ENCODE results near the gene CYP3A4. TPM values are rescaled to one million over a fixed set of nuclear protein-coding genes. Genes with fewer than 3 reads are reported as not detected.
"Not testable (repeated sequence)": the region's sequence is repeated elsewhere in the genome, so short reads cannot be mapped to it uniquely, and the experiment has no call there.

CYP3A4 gene
- total RNA-seq, 5 donors from 2014 or later (not counting 1 experiment from before 2014, with no cell fraction given) = 0.16 to 0.66 (median 0.53) TPM; not detected in 2

- H3K4me3 Mint-ChIP-seq = no peak overlapping the region
- WGBS (ENCODE audit: insufficient coverage) = 88% methylated on average over 1 of the region's 3 CpGs
- Histone ChIP-seq H3K36me3 (ENCODE audit: control insufficient read depth in 2 of 2, extremely low read depth in 1 of 2, insufficient read depth in 1 of 2, low read length in 1 of 2) (no peaks in the 10 kb centered on the region), H3K9me3 (no peaks in the 10 kb centered on the region), H3K27me3 (replicated peaks in 1 of 2; ENCODE audit: control insufficient read depth in 2 of 2, extremely low read depth in 1 of 2, insufficient read depth in 2 of 2, low read length in 1 of 2) (peaks cover 0 to 3% of the 10 kb centered on the region in 2 experiments), H3K4me1 (ENCODE audit: control insufficient read depth in 1 of 2, extremely low read depth in 1 of 2, insufficient read depth in 2 of 2, low read length in 2 of 2) (no peaks in the 10 kb centered on the region), H3K27ac (ENCODE audit: low read length) (no peak overlapping the region), H3K4me3 (ENCODE audit: control insufficient read depth in 1 of 2, extremely low read depth in 1 of 2, low read length in 1 of 2) (no peak overlapping the region)
- peaks cover 0 to 4% (median 0%) of the 10 kb centered on the region in 3 donors for H3K4me1 Mint-ChIP-seq
- H3K9me3 Mint-ChIP-seq = no peaks in the 10 kb centered on the region
- ChIA-PET CTCF (no interaction called here), POLR2A (no interaction called here)
- H3K36me3 Mint-ChIP-seq = no peaks in the 10 kb centered on the region
- DNase-seq = no peak
- H3K27ac Mint-ChIP-seq = no peak overlapping the region
- peaks cover 20 to 22% of the 10 kb centered on the region in 2 donors for H3K27me3 Mint-ChIP-seq
- no peak for ATAC-seq (replicated peaks in 1 of 4)
Observed at GRCh38 chr7:99766484-99767099, 17.4 kb downstream of the CYP3A4 start.

GRCh38 chr7:99764478-99764877 is 19.5 kb downstream of the CYP3A4 start:
- Mint-ChIP-seq H3K4me1 (peaks cover 0 to 4% (median 0%) of the 10 kb centered on the region in 3 donors), H3K4me3 (no peak overlapping the region), H3K9me3 (no peaks in the 10 kb centered on the region), H3K27ac (no peak overlapping the region), H3K27me3 (peaks cover 4 to 6% of the 10 kb centered on the region in 2 donors), H3K36me3 (no peaks in the 10 kb centered on the region)
- ChIA-PET POLR2A (no interaction called here), CTCF (no interaction called here)
- ATAC-seq (replicated peaks in 1 of 4) = no peak
- no peak overlapping the region for H3K27ac ChIP-seq (ENCODE audit: low read length)
- no peaks in the 10 kb centered on the region for H3K27me3 ChIP-seq (replicated peaks in 1 of 2; ENCODE audit: control insufficient read depth in 2 of 2, extremely low read depth in 1 of 2, insufficient read depth in 2 of 2, low read length in 1 of 2)
- no peaks in the 10 kb centered on the region for H3K9me3 ChIP-seq
- DNase-seq = no peak
- H3K4me3 ChIP-seq (ENCODE audit: control insufficient read depth in 1 of 2, extremely low read depth in 1 of 2, low read length in 1 of 2) = no peak overlapping the region
- 63% methylated on average over 1 of the region's 3 CpGs for WGBS (ENCODE audit: insufficient coverage)
- H3K36me3 ChIP-seq (ENCODE audit: control insufficient read depth in 2 of 2, extremely low read depth in 1 of 2, insufficient read depth in 1 of 2, low read length in 1 of 2) = no peaks in the 10 kb centered on the region
- H3K4me1 ChIP-seq (ENCODE audit: control insufficient read depth in 1 of 2, extremely low read depth in 1 of 2, insufficient read depth in 2 of 2, low read length in 2 of 2) = no peaks in the 10 kb centered on the region

- Mint-ChIP-seq H3K9me3 (no peaks in the 10 kb centered on the region), H3K36me3 (no peaks in the 10 kb centered on the region), H3K27ac (no peak overlapping the region), H3K4me3 (no peak overlapping the region), H3K4me1 (peaks cover 0 to 4% (median 0%) of the 10 kb centered on the region in 3 donors), H3K27me3 (peaks cover 0 to 2% of the 10 kb centered on the region in 2 donors)
- H3K36me3 ChIP-seq (ENCODE audit: control insufficient read depth in 2 of 2, extremely low read depth in 1 of 2, insufficient read depth in 1 of 2, low read length in 1 of 2) = no peaks in the 10 kb centered on the region
- no peak for DNase-seq
- WGBS (ENCODE audit: insufficient coverage) = no CpG with 5 or more reads among the region's 7 CpGs
- H3K4me3 ChIP-seq (ENCODE audit: control insufficient read depth in 1 of 2, extremely low read depth in 1 of 2, low read length in 1 of 2) = no peak overlapping the region
- no peaks in the 10 kb centered on the region for H3K27me3 ChIP-seq (replicated peaks in 1 of 2; ENCODE audit: control insufficient read depth in 2 of 2, extremely low read depth in 1 of 2, insufficient read depth in 2 of 2, low read length in 1 of 2)
- ChIA-PET CTCF (no interaction called here), POLR2A (no interaction called here)
- no peaks in the 10 kb centered on the region for H3K9me3 ChIP-seq
- no peaks in the 10 kb centered on the region for H3K4me1 ChIP-seq (ENCODE audit: control insufficient read depth in 1 of 2, extremely low read depth in 1 of 2, insufficient read depth in 2 of 2, low read length in 2 of 2)
- no peak for ATAC-seq (replicated peaks in 1 of 4)
- H3K27ac ChIP-seq (ENCODE audit: low read length) = no peak overlapping the region
Observed at GRCh38 chr7:99762680-99763327, 21.2 kb downstream of the CYP3A4 start.

GRCh38 chr7:99755085-99755484 is 28.9 kb downstream of the CYP3A4 start:
- no peaks in the 10 kb centered on the region for H3K36me3 ChIP-seq (ENCODE audit: control insufficient read depth in 2 of 2, extremely low read depth in 1 of 2, insufficient read depth in 1 of 2, low read length in 1 of 2)

GRCh38 chr7:99752356-99752755 is 31.6 kb downstream of the CYP3A4 start:
- Mint-ChIP-seq H3K27ac (no peak overlapping the region), H3K4me1 (no peaks in the 10 kb centered on the region), H3K36me3 (peaks cover 3% of the 10 kb centered on the region), H3K9me3 (no peaks in the 10 kb centered on the region), H3K4me3 (no peak overlapping the region), H3K27me3 (peaks cover 0 to 9% of the 10 kb centered on the region in 2 donors)
- H3K27me3 ChIP-seq (replicated peaks in 1 of 2; ENCODE audit: control insufficient read depth in 2 of 2, extremely low read depth in 1 of 2, insufficient read depth in 2 of 2, low read length in 1 of 2) = peaks cover 2 to 6% of the 10 kb centered on the region in 2 experiments
- ChIA-PET CTCF (no interaction called here), POLR2A (no interaction called here)
- no peaks in the 10 kb centered on the region for H3K4me1 ChIP-seq (ENCODE audit: control insufficient read depth in 1 of 2, extremely low read depth in 1 of 2, insufficient read depth in 2 of 2, low read length in 2 of 2)
- ATAC-seq (replicated peaks in 1 of 4) = no peak
- no peak overlapping the region for H3K4me3 ChIP-seq (ENCODE audit: control insufficient read depth in 1 of 2, extremely low read depth in 1 of 2, low read length in 1 of 2)
- H3K36me3 ChIP-seq (ENCODE audit: control insufficient read depth in 2 of 2, extremely low read depth in 1 of 2, insufficient read depth in 1 of 2, low read length in 1 of 2) = no peaks in the 10 kb centered on the region
- no peaks in the 10 kb centered on the region for H3K9me3 ChIP-seq
- no peak for DNase-seq
- H3K27ac ChIP-seq (ENCODE audit: low read length) = no peak overlapping the region
- WGBS (ENCODE audit: insufficient coverage) = 55% methylated on average over 2 of the region's 3 CpGs

More at GRCh38 chr7:99755085-99755484, 28.9 kb downstream of the CYP3A4 start:
- Mint-ChIP-seq H3K9me3 (no peaks in the 10 kb centered on the region), H3K4me1 (no peaks in the 10 kb centered on the region), H3K36me3 (peaks cover 3% of the 10 kb centered on the region), H3K4me3 (no peak overlapping the region), H3K27ac (no peak overlapping the region), H3K27me3 (peaks cover 0 to 9% of the 10 kb centered on the region in 2 donors)
- DNase-seq (no peak), ATAC-seq (replicated peaks in 1 of 4) (no peak)
- WGBS (ENCODE audit: insufficient coverage) = no CpG with 5 or more reads among the region's 1 CpG
- Histone ChIP-seq H3K9me3 (no peaks in the 10 kb centered on the region), H3K27ac (ENCODE audit: low read length) (no peak overlapping the region), H3K27me3 (replicated peaks in 1 of 2; ENCODE audit: control insufficient read depth in 2 of 2, extremely low read depth in 1 of 2, insufficient read depth in 2 of 2, low read length in 1 of 2) (peaks cover 0 to 6% of the 10 kb centered on the region in 2 experiments), H3K4me1 (ENCODE audit: control insufficient read depth in 1 of 2, extremely low read depth in 1 of 2, insufficient read depth in 2 of 2, low read length in 2 of 2) (no peaks in the 10 kb centered on the region), H3K4me3 (ENCODE audit: control insufficient read depth in 1 of 2, extremely low read depth in 1 of 2, low read length in 1 of 2) (no peak overlapping the region)
- CTCF ChIA-PET = no interaction called here
- POLR2A ChIA-PET = no interaction called here

GRCh38 chr7:99751322-99752052 is 32.5 kb downstream of the CYP3A4 start:
- H3K36me3 ChIP-seq (ENCODE audit: control insufficient read depth in 2 of 2, extremely low read depth in 1 of 2, insufficient read depth in 1 of 2, low read length in 1 of 2); H3K27ac ChIP-seq (ENCODE audit: low read length); H3K9me3 ChIP-seq; CTCF ChIA-PET; H3K27me3 Mint-ChIP-seq; H3K27ac Mint-ChIP-seq; ATAC-seq (replicated peaks in 1 of 4); H3K4me1 ChIP-seq (ENCODE audit: control insufficient read depth in 1 of 2, extremely low read depth in 1 of 2, insufficient read depth in 2 of 2, low read length in 2 of 2); H3K9me3 Mint-ChIP-seq; H3K4me1 Mint-ChIP-seq; POLR2A ChIA-PET; H3K27me3 ChIP-seq (replicated peaks in 1 of 2; ENCODE audit: control insufficient read depth in 2 of 2, extremely low read depth in 1 of 2, insufficient read depth in 2 of 2, low read length in 1 of 2); H3K4me3 ChIP-seq (ENCODE audit: control insufficient read depth in 1 of 2, extremely low read depth in 1 of 2, low read length in 1 of 2); H3K36me3 Mint-ChIP-seq; DNase-seq; H3K4me3 Mint-ChIP-seq: not testable (repeated sequence)
- WGBS (ENCODE audit: insufficient coverage) = no CpG with 5 or more reads among the region's 5 CpGs
